Activated CD4-positive, alpha-beta T cell treated with anti-CD3 and anti-CD28 coated beads, Interleukin-2, Interleukin-4, amounts not matched to agents 100 ng/mL and 50 ng/mL, durations not matched to agents 16 hours and 8 hours (primary cell): ENCODE data around the gene SLC10A7.

Source experiments
- DNase-seq: peaks from one replicate; pipeline ENCODE4 v3.0.0-alpha.2; 2020; ENCODE audit warnings: low spot score

Gene SLC10A7

GRCh38 chr4:146310319-146311021 is 211.3 kb downstream of the SLC10A7 start:
- DNase-seq = no peak

GRCh38 chr4:146308951-146309350 is 212.8 kb downstream of the SLC10A7 start:
- DNase-seq = no peak

DNA sequence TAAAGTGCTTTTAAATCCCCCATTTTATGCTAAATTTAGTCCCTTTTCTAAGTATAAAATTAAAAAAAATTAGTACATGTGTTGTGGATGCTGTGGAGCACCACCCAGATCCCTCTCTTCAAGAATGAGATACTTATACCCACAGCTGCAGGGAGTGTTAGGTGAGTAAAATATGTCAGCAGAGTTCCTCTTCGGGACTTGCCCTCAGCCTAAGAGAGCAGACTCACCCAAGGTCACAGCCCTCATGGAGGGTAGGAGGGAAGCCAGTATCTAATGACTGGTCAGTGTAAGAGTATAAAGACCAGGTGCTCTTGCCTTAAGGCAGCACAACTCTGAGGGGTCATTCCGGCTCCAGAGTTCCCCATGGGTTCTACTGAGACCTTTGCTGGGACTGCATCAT is 218.9 kb downstream of the SLC10A7 start:
- DNase-seq = no peak

DNA sequence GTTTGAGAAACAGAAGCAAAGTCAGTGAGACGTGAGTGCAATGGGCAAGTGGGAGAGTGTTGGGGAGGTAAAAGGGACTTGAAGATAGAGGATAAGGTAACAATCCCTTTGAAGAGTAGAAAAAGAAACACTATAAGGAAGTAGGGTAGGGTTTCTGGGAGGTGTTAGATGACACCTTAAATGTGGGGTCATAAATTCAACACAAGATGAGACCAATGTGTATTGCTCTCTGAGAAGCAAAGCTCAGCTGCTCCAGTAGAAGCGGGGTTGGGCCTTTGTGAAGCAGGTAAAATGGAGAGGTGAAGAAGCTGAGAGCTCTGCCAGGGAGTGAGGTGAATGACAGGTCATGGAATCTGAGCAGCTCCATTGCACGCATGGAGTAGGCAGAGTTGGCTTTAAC is 222.1 kb downstream of the SLC10A7 start:
- DNase-seq = no peak

DNA sequence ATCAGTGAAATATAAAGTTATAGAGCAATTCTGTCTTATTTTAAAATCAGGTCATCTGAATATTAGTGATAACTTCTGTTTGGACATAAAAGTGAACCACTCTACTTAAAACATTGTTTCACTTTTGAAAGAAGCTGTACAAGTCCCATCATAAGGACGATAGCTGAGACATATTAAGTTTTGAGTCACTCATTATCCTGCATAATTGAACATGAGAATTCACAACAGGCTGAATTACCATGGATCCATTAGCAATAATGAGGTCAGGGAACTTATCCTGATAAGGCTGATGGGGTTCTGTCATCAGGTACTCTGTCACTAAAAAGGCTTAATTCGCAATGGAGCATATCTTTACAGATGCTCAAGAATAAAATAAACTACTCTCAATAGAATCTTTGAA is 227.0 kb downstream of the SLC10A7 start:
- DNase-seq = no peak

- DNase-seq = no peak
These were observed 229.2 kb downstream of the SLC10A7 start for GRCh38 chr4:146292508-146292907.

- DNase-seq = no peak
These were observed 230.4 kb downstream of the SLC10A7 start for GRCh38 chr4:146291313-146291712.

DNA sequence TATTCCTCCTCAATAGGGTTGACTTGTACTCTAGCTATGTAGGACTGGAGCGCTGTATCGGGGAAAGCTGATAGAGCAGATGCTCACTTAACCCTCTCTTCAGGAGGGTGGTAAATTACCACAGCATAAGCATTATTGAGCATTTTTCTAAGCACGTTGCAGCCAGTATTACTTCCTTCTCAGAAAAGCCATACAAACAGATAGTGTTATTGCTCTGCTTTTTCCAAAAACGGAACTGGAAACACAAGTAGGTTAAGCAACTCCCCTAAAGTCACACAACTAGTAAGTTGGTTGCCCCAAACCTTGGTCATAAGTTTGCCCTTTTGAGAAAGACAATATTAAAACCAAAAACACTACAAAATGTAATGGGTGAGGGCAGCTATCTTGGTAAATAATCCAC is 233.5 kb downstream of the SLC10A7 start:
- no peak for DNase-seq

DNA sequence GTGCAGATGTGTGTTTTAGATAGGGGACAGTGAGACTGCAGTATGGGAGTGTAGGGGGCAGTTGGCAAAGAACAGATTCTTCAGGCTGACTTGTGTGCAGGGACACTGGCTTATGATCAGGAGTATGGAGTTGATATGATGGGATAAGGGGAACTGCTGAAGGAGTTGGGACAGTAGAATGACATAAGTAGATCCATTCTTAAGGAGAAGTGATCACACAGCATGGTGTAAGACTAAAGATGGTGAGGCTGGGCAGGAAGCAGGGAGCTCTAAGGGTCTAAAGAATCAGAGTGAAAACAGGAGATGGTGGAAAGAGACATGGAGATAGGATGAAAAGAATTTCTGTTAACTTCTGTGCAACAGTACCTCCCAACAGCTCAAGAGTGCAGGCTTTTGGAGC is 236.7 kb downstream of the SLC10A7 start:
- no peak for DNase-seq

DNA sequence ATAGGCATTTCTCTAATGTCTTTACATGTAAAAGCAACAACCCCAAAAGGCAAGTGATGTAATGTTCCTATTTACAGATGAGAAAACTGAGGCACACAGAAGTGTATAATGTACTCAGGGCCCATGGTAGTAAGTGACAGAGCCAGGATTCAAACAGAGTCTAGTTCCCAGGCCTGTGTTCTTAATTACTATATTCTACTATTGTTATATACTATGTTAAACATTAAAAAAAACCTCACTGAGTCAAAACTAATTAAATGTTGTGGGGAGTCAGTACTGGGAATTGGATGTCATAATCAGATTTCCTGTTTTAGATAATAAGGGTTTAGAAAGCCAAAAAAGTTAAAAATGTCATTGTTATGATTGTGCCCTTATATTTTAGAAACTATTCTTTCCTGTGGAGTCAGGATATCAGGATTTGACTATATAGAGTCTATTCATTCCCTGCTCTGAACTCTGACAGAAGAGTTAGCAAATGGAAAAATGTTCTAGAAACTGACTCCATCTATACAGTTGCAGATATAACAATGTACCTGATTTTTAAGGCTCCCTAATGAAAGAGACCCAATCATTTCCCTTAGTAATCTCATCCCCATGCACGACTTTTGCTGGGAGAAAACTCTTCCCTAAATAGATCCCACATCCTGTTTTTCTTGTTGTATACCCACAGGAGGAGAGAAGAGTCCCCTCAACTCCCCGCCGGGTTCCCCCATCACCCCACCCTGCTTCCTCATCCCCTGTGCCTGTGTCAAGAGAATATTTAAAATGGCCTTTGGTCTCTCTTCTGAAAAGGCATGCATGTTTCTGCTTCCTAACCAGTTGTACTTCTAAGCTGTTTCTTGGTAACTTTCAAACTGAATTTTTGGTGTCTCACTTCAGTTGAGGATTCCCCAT is 237.7 kb downstream of the SLC10A7 start:
- DNase-seq = no peak

GRCh38 chr4:146282657-146283056 is 239.1 kb downstream of the SLC10A7 start:
- no peak for DNase-seq

GRCh38 chr4:146278986-146279385 is 242.8 kb downstream of the SLC10A7 start:
- DNase-seq = no peak

- no peak for DNase-seq
These were observed 246.4 kb downstream of the SLC10A7 start for GRCh38 chr4:146275370-146275769.

DNA sequence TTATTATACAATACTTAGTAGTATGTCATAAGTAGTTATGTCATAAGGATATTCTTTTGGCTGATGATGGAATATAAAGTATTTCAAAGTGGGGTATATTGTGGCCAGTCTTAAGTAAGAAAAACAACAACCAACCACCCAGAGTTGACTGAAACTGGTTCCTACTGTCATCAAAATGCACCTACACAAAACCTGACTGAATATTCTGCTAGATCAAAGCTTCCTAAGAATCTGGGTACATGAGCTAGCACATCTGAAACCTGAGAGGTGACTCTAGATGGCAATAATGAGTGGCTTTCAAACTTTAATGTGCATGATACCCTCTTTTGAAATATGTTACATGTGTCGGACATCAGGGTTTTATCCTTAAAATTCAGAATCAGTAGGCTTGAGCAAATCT is 247.0 kb downstream of the SLC10A7 start:
- DNase-seq = no peak

DNA sequence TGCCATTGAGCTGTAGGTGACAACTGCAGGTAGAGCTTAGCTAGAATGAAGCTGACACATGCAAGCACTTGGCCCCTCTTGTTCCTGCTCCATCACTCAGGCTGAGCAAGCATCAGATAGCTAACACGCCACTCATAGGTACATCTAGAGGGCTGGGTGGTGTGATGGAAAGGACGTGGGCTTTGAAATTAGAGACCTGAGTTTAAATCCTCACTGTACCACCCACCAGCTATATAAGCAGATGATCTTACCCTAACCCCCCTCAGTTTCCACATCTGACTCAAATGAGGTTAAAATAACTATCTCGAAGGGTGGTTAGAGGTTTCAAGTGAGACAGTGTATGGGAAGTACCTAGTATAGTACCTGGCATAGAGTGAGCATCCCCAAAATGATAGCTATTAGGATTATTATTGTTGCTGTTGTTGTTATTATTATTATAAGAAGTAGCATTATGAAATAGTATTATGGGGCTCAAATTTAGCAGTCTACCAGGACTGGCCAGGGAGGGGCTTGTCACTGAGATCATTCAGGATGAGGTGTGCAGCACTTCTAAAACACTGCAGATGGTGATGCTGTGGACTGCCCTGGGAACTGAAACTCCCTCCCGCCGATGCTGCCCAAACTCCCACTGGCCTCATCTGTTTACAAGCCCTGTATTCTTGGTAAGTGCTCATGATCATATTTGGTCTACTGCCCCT is 248.4 kb downstream of the SLC10A7 start:
- no peak for DNase-seq

GRCh38 chr4:146271466-146271865 is 250.3 kb downstream of the SLC10A7 start:
- DNase-seq = no peak

DNA sequence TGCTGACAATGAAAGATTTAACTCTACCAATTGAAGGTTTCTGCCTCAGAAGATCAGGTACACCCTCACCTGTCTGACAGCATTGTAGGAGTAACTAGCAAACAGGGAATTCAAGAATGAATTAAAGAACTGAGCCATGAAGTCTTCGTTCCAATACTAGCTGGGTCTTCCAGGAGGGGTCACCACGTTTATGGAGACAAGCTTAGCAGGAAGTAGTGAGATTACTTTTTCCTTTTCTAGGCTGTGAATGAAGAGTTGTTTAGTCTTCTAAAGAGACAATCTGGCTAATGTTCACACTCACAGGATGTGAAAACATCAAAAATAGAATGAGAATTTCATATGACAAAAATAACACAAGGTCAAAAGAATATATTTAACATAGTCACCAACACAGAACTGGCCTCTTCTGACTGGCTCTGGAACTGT is 252.5 kb downstream of the SLC10A7 start:
- DNase-seq = no peak

DNA sequence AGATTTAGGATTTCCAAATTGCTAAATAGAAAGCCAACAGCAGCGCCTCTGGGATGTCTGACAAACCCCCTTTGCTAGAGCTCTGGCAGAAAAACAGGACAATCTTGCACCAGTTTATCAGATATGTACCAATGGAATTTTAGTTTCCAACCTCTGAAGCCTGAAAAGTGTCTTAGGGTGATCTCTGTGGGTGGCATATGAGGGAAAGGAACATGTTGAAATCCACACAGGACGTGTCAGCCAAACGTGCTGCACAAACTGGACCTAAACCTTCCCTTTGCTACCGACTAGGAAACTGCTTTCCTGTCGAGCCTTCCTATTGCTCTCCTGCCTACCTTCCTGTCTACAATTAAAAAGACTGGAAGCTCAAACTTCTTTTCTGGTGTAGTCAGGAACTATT is 253.9 kb downstream of the SLC10A7 start:
- DNase-seq = no peak

GRCh38 chr4:146265950-146266490 is 255.7 kb downstream of the SLC10A7 start:
- DNase-seq = no peak

GRCh38 chr4:146263793-146264192 is 257.9 kb downstream of the SLC10A7 start:
- no peak for DNase-seq

DNA sequence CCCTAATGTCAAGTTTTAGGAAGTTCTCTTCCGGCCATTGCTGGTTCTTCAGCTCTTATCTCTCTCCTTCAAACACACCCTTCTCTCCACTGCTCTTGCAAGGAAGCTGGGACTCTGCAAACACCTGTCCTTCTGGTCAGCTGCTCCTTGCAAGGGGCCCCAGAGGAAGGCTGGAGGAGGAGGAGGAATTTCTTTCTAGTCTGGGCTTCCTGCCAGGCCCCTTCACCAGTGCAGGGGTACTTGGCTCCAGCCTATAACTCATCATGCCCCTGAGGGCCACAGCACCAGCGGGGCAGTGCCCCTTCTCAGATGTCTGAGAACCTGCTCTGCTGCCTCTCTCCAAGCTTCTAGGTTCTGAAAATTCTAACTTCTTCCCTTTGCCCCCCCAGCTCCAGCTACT is 260.7 kb downstream of the SLC10A7 start:
- no peak for DNase-seq

DNA sequence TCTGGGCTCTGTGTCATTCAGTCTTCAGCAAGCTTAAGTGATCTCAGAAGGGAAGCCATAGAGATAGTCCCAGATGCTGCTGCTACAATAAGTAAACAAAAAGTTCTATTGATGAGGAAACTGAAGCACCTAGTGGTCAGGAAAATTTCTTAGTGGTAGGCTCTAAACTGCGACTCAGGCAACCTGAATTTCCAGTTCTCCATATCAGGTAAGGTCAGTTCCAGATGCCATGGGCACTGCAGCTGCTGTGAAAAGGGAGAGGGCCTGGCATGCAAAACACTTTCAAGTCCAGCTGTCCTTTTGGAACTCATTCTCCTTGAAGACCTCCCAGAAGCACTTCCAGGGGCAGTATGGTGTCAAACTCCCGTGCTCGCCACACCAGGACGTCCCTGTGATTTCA is 261.2 kb downstream of the SLC10A7 start:
- DNase-seq = no peak

GRCh38 chr4:146257511-146257910 is 264.2 kb downstream of the SLC10A7 start:
- no peak for DNase-seq
